ENCODE measurements around the gene CNNM4. TPM values are rescaled to one million over a fixed set of nuclear protein-coding genes. Genes with fewer than 3 reads are reported as not detected.

CNNM4 gene
- 4.4 and 7.2 TPM in 2 replicates for polyA plus RNA-seq (2011; rRNA removed)
- polyA minus RNA-seq (2011; rRNA and poly(A)+ RNA removed) = 4.5 and 6.4 TPM in 2 replicates

GRCh38 chr2:96760036-96760985 is at the start of gene CNNM4:
CNNM4 (plus strand) TSS chr2:96760902; CDS start chr2:96761000, 98 bp downstream.
- no peaks in the 10 kb centered on the region for H3K27me3 ChIP-seq (ENCODE audit: control insufficient read depth, insufficient read depth, low read length)
- DNase-seq (ENCODE audit: low read depth) = peak; percentile 43
- peak; percentile 25; the same call in 1 of the 2 replicates for TF ChIP-seq CTCF (IDR thresholded peaks at IDR 0.05; ENCODE audit: insufficient read depth, low read depth, low read length)
- POLR2A ChIA-PET = interaction anchor here (0.6 kb wide), 1 partner anchor 211 kb away, joined by 10 read pairs; no protein-coding TSS in a partner anchor
- no peaks in the 10 kb centered on the region for H3K36me3 ChIP-seq (ENCODE audit: control insufficient read depth, insufficient read depth, low read length)
- peak within 1 kb of the TSS; percentile 70 for H3K4me3 ChIP-seq (ENCODE audit: low read depth, low read length)
- CTCF ChIA-PET = interaction anchor here (0.6 to 2.9 kb wide), 18 partner anchors 8 to 221 kb away, joined by 3 to 15 read pairs (median 5); partner anchors contain the start of genes ANKRD39 and LMAN2L

GRCh38 chr2:96710985-96711384 is 49.7 kb upstream of the CNNM4 start:
- TF ChIP-seq CTCF (IDR thresholded peaks at IDR 0.05; ENCODE audit: insufficient read depth, low read depth, low read length) = no peak
- Histone ChIP-seq H3K36me3 (ENCODE audit: control insufficient read depth, insufficient read depth, low read length) (peaks cover 19% of the 10 kb centered on the region), H3K4me3 (ENCODE audit: low read depth, low read length) (no peak overlapping the region), H3K27me3 (ENCODE audit: control insufficient read depth, insufficient read depth, low read length) (no peaks in the 10 kb centered on the region)
- DNase-seq (ENCODE audit: low read depth) = no peak
- ChIA-PET POLR2A (no interaction called here), CTCF (interaction anchor here (1.3 to 1.9 kb wide), 2 partner anchors 14 to 89 kb away, joined by 4 to 5 read pairs; no protein-coding TSS in a partner anchor)

GRCh38 chr2:96715658-96716057 is 45.0 kb upstream of the CNNM4 start:
- Histone ChIP-seq H3K4me3 (ENCODE audit: low read depth, low read length) (no peak overlapping the region), H3K27me3 (ENCODE audit: control insufficient read depth, insufficient read depth, low read length) (no peaks in the 10 kb centered on the region), H3K36me3 (ENCODE audit: control insufficient read depth, insufficient read depth, low read length) (peaks cover 10% of the 10 kb centered on the region)
- DNase-seq (ENCODE audit: low read depth) = no peak
- no peak for TF ChIP-seq CTCF (IDR thresholded peaks at IDR 0.05; ENCODE audit: insufficient read depth, low read depth, low read length)
- ChIA-PET CTCF (interaction anchor here (1.3 kb wide), 1 partner anchor 9 kb away, joined by 3 read pairs; no protein-coding TSS in a partner anchor), POLR2A (no interaction called here)

- no peak for TF ChIP-seq CTCF (IDR thresholded peaks at IDR 0.05; ENCODE audit: insufficient read depth, low read depth, low read length)
- DNase-seq (ENCODE audit: low read depth) = no peak
- ChIA-PET POLR2A (no interaction called here), CTCF (interaction anchor here (1.3 kb wide), 1 partner anchor 8 kb away, joined by 3 read pairs; no protein-coding TSS in a partner anchor)
- no peaks in the 10 kb centered on the region for H3K27me3 ChIP-seq (ENCODE audit: control insufficient read depth, insufficient read depth, low read length)
- H3K36me3 ChIP-seq (ENCODE audit: control insufficient read depth, insufficient read depth, low read length) = peaks cover 8% of the 10 kb centered on the region
- no peak overlapping the region for H3K4me3 ChIP-seq (ENCODE audit: low read depth, low read length)
Measured at GRCh38 chr2:96716388-96716787, 44.3 kb upstream of the CNNM4 start.

GRCh38 chr2:96726131-96726530 is 34.6 kb upstream of the CNNM4 start:
- Histone ChIP-seq H3K27me3 (ENCODE audit: control insufficient read depth, insufficient read depth, low read length) (no peaks in the 10 kb centered on the region), H3K36me3 (ENCODE audit: control insufficient read depth, insufficient read depth, low read length) (peaks cover 3% of the 10 kb centered on the region), H3K4me3 (ENCODE audit: low read depth, low read length) (no peak overlapping the region)
- DNase-seq (ENCODE audit: low read depth) = no peak
- CTCF ChIA-PET = no interaction called here
- TF ChIP-seq CTCF (IDR thresholded peaks at IDR 0.05; ENCODE audit: insufficient read depth, low read depth, low read length) = no peak
- POLR2A ChIA-PET = no interaction called here

Measured in BJ (cell line).